CD4-positive, alpha-beta T cell (primary cell): ENCODE measurements around the gene PHETA1. TPM values are rescaled to one million over a fixed set of nuclear protein-coding genes. Genes with fewer than 3 reads are reported as not detected.
"Not testable (repeated sequence)": the region's sequence is repeated elsewhere in the genome, so short reads cannot be mapped to it uniquely, and the experiment has no call there.

Experiments
- ATAC-seq: fragments of 200-7000 bp; cut with Tn5 transposase; one replicate; pipeline ENCODE4 v1.10.0; 2022; ENCODE audit warnings: mild to moderate bottlenecking; ENCODE audit not compliant: poor library complexity
- CTCF ChIA-PET: fragments of 350-600 bp; sonication (Branson Sonifier 250); formaldehyde crosslinking; loops from one replicate; lab custom pipeline; 2021; ENCODE audit warnings: antibody characterized with exemption, inconsistent platforms; lab: Charles Lee
- POLR2A ChIA-PET: fragments of 350-600 bp; sonication (Branson Sonifier 250); formaldehyde crosslinking; loops from one replicate; lab custom pipeline; 2021; ENCODE audit warnings: antibody characterized with exemption, inconsistent platforms; lab: Charles Lee
- DNase-seq, 14 experiments: peaks; one replicate each; pipeline ENCODE4 v3.0.0-alpha.2; 2013 to 2020; ENCODE audit warnings: mixed read lengths in 2 of 14
- H3K27ac ChIP-seq, 2 donors: one replicate each; pipeline versions ENCODE4 v1.5.1 to v1.7.0; 2013; ENCODE audit warnings: low read length in 2 of 2, low read depth in 1 of 2, mild to moderate bottlenecking in 1 of 2
- H3K27me3 ChIP-seq, 2 experiments: 1 replicate in 1 of 2; 2 replicates in 1 of 2; pipeline versions ENCODE4 v1.6.1 to v1.7.0; 2013; ENCODE audit warnings: low read length in 2 of 2, control low read depth in 1 of 2, mild to moderate bottlenecking in 1 of 2, moderate library complexity in 1 of 2; ENCODE audit not compliant: insufficient read depth in 2 of 2, control insufficient read depth in 1 of 2
- H3K36me3 ChIP-seq: one replicate; pipeline ENCODE4 v1.6.1; 2013; ENCODE audit warnings: low read length, control low read depth; ENCODE audit not compliant: insufficient read depth
- H3K4me1 ChIP-seq: one replicate; pipeline ENCODE4 v1.6.1; 2013; ENCODE audit warnings: low read length, control low read depth; ENCODE audit not compliant: insufficient read depth
- H3K4me3 ChIP-seq: one replicate; pipeline ENCODE4 v1.5.1; 2013; ENCODE audit warnings: mild to moderate bottlenecking, low read length, moderate library complexity
- H3K9me3 ChIP-seq, 2 experiments: 1 replicate in 1 of 2; 2 replicates in 1 of 2; pipeline versions ENCODE4 v1.6.1 to v1.7.0; 2013; ENCODE audit warnings: low read length in 2 of 2, mild to moderate bottlenecking in 2 of 2, control low read depth in 1 of 2, moderate library complexity in 1 of 2; ENCODE audit not compliant: control insufficient read depth in 1 of 2, insufficient read depth in 1 of 2
- H3K27ac Mint-ChIP-seq: one replicate; pipeline ENCODE4 v1.8.0; 2020; ENCODE audit warnings: mixed read lengths
- H3K27me3 Mint-ChIP-seq: one replicate; pipeline ENCODE4 v1.8.0; 2021; ENCODE audit warnings: mixed read lengths
- H3K36me3 Mint-ChIP-seq: one replicate; pipeline ENCODE4 v1.8.0; 2021; ENCODE audit warnings: low read depth, mixed read lengths
- H3K4me1 Mint-ChIP-seq: one replicate; pipeline ENCODE4 v1.8.0; 2021; ENCODE audit warnings: low read depth, mixed read lengths
- H3K4me3 Mint-ChIP-seq: one replicate; pipeline ENCODE4 v1.8.0; 2020; ENCODE audit warnings: mild to moderate bottlenecking, mixed read lengths
- H3K9me3 Mint-ChIP-seq: one replicate; pipeline ENCODE4 v1.8.0; 2020; ENCODE audit warnings: mixed read lengths
- intact Hi-C, 2 experiments: fragments of 100-400 bp; cut with DNase I in 1 of 2; cut with micrococcal nuclease in 1 of 2; formaldehyde crosslinking; loops; one replicate each; pipeline versions ENCODE4 v1.15.1 to v1.9.0; 2023 to 2025; cut with DNase I, micrococcal nuclease
- total RNA-seq, 174 experiments: library from RNA in 2 of 174; stranded (reverse) in 2 of 174; gene quantifications; one replicate each; pipeline ENCODE4 v1.2.3 and lab custom pipeline; 2021 to 2026
- TF ChIP-seq, protein P1 (sequence below): fragments of 200-600 bp; IDR thresholded peaks from one replicate; pipeline ENCODE4 v1.8.0; 2022; ENCODE audit warnings: antibody characterized with exemption, mild to moderate bottlenecking

The PHETA1 gene
- total RNA-seq, 2 experiments from 2014 or later: 1.3 to 1.7 TPM

DNA sequence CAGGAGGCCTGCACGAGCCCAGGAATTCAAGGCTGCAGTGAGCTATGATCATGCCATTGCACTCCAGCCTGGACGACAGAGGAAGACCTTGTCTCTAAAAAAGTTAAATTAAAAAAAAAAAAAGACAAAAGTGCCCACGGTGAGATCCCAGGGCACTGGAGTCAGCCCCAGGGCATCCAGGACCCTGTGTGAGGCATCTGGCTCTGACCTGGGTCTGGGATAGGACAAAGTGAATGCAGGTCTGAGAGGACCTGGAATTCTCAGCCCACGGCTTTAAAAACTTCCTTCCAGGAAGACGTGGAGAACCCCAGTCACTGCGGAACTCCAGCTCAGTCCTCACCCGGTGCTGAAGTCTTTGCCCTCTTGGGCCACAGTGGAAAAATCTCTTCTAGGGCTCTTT is 33.1 kb downstream of the PHETA1 start:
- no peaks in the 10 kb centered on the region for H3K4me1 Mint-ChIP-seq
- Histone ChIP-seq H3K9me3 (no peaks in the 10 kb centered on the region), H3K27ac (no peak overlapping the region), H3K36me3 (no peaks in the 10 kb centered on the region), H3K27me3 (no peaks in the 10 kb centered on the region), H3K4me1 (peaks cover 4% of the 10 kb centered on the region), H3K4me3 (no peak overlapping the region)
- CTCF ChIA-PET: no interaction called here
- intact Hi-C loops: no loop called here
- POLR2A ChIA-PET: no interaction called here
- no peak for ATAC-seq
- H3K27me3 Mint-ChIP-seq: peaks cover 4% of the 10 kb centered on the region
- H3K9me3 Mint-ChIP-seq: no peaks in the 10 kb centered on the region
- no peak for DNase-seq
- TF ChIP-seq, protein P1, sequence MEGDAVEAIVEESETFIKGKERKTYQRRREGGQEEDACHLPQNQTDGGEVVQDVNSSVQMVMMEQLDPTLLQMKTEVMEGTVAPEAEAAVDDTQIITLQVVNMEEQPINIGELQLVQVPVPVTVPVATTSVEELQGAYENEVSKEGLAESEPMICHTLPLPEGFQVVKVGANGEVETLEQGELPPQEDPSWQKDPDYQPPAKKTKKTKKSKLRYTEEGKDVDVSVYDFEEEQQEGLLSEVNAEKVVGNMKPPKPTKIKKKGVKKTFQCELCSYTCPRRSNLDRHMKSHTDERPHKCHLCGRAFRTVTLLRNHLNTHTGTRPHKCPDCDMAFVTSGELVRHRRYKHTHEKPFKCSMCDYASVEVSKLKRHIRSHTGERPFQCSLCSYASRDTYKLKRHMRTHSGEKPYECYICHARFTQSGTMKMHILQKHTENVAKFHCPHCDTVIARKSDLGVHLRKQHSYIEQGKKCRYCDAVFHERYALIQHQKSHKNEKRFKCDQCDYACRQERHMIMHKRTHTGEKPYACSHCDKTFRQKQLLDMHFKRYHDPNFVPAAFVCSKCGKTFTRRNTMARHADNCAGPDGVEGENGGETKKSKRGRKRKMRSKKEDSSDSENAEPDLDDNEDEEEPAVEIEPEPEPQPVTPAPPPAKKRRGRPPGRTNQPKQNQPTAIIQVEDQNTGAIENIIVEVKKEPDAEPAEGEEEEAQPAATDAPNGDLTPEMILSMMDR: no peak
- H3K36me3 Mint-ChIP-seq: no peaks in the 10 kb centered on the region
- H3K27ac Mint-ChIP-seq: no peak overlapping the region
- no peak overlapping the region for H3K4me3 Mint-ChIP-seq

- DNase-seq, CTCF ChIA-PET, ATAC-seq, H3K27ac ChIP-seq, H3K27me3 ChIP-seq, H3K4me1 Mint-ChIP-seq, H3K4me3 ChIP-seq, POLR2A ChIA-PET, H3K4me3 Mint-ChIP-seq, intact Hi-C loops, H3K9me3 Mint-ChIP-seq, H3K27ac Mint-ChIP-seq, H3K9me3 ChIP-seq, H3K36me3 Mint-ChIP-seq, H3K27me3 Mint-ChIP-seq, H3K4me1 ChIP-seq, H3K36me3 ChIP-seq: not testable (repeated sequence)
Measured at GRCh38 chr12:111335301-111335700, 33.6 kb downstream of the PHETA1 start.

DNA sequence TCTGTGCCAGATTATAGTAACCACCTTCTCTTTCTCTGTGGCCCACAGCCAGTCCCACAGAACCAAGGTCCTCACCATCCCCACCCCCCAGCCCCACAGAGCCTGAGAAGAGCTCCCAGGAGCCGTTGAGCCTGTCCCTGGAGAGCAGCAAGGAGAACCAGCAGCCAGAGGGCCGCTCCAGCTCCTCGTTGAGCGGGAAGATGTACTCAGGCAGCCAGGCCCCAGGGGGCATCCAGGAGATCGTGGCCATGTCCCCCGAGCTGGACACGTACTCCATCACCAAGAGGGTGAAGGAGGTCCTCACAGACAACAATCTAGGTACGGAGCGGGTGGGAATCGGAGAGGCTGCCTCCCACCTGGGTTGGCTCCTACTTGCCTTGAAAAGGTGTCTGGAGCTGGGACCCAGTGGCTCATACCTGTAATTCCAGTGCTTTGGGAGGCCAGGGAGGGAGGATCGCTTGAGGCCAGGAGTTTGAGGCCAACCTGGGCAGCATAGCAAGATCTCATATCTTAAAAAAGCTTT is 34.4 kb downstream of the PHETA1 start:
- no peak overlapping the region for H3K4me3 ChIP-seq
- H3K27ac Mint-ChIP-seq: no peak overlapping the region
- intact Hi-C loops: no loop called here
- ATAC-seq (no peak), DNase-seq (no peak)
- no peaks in the 10 kb centered on the region for H3K36me3 ChIP-seq
- TF ChIP-seq, protein P1: no peak
- H3K4me3 Mint-ChIP-seq: no peak overlapping the region
- no peaks in the 10 kb centered on the region for H3K4me1 Mint-ChIP-seq
- H3K27me3 Mint-ChIP-seq: peaks cover 4% of the 10 kb centered on the region
- no peak overlapping the region for H3K27ac ChIP-seq
- POLR2A ChIA-PET: no interaction called here
- CTCF ChIA-PET: no interaction called here
- peaks cover 0 to 2% of the 10 kb centered on the region in 2 experiments for H3K27me3 ChIP-seq
- H3K4me1 ChIP-seq: peaks cover 4% of the 10 kb centered on the region
- H3K9me3 Mint-ChIP-seq: no peaks in the 10 kb centered on the region
- H3K9me3 ChIP-seq: no peaks in the 10 kb centered on the region
- H3K36me3 Mint-ChIP-seq: no peaks in the 10 kb centered on the region
